Measurements from ENCODE around the gene HUNK.

GRCh38 chr21:32004291-32004690 lies 131.5 kb downstream of the HUNK start:
- TF ChIP-seq, protein P1, sequence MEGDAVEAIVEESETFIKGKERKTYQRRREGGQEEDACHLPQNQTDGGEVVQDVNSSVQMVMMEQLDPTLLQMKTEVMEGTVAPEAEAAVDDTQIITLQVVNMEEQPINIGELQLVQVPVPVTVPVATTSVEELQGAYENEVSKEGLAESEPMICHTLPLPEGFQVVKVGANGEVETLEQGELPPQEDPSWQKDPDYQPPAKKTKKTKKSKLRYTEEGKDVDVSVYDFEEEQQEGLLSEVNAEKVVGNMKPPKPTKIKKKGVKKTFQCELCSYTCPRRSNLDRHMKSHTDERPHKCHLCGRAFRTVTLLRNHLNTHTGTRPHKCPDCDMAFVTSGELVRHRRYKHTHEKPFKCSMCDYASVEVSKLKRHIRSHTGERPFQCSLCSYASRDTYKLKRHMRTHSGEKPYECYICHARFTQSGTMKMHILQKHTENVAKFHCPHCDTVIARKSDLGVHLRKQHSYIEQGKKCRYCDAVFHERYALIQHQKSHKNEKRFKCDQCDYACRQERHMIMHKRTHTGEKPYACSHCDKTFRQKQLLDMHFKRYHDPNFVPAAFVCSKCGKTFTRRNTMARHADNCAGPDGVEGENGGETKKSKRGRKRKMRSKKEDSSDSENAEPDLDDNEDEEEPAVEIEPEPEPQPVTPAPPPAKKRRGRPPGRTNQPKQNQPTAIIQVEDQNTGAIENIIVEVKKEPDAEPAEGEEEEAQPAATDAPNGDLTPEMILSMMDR (IDR thresholded peaks at IDR 0.05; ENCODE audit: low read length): no peak
- no peak for TF ChIP-seq EZH2 (optimal IDR thresholded peaks at IDR 0.05; ENCODE audit: low read depth, low read length)

All from MM.1S (cell line).